SH-SY5Y (cell line): ENCODE data around the gene ETFB.

Experiments used
- GATA2 ChIP-seq: IDR thresholded peaks from 2 replicates; pipeline ENCODE4 v1.6.1; 2011; ENCODE audit warnings: mild to moderate bottlenecking, low read depth, low read length
- GATA3 ChIP-seq: IDR thresholded peaks from 2 replicates; pipeline ENCODE4 v1.6.1; 2011; ENCODE audit warnings: low read depth, mild to moderate bottlenecking, low read length, moderate library complexity

DNA sequence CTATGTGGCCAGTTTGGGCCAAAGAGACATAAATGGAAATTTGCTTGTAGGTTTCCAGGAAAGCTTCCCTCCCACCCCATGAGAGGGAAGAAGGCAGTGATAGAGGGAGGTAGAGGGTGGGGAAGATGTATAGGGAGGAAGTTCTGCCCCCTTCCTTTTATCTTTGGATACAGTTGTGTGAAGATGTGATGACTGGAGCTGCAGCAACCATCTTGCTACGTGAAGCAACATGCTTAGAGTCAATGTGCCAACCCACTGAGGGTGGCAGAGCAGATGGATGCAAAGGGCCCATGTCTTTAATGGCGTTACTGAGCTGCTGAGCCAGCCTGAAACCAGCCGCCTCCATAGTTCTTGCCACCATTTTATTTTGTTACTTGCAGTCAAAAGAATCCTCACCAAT, 35.0 kb downstream of the ETFB start:
- TF ChIP-seq GATA2, result no peak
- no peak for TF ChIP-seq GATA3
